Thoracic aorta (tissue), 2 donors: ENCODE results near the gene GJC3. TPM values are rescaled to one million over a fixed set of nuclear protein-coding genes. Genes with fewer than 3 reads are reported as not detected.
A peak's percentile ranks its signal among the peaks of the same experiment; 100 is the strongest.

Source experiments
- ATAC-seq: fragments of 150-250 bp; one replicate; pipeline ENCODE4 v1.8.0; 2017; ENCODE audit warnings: low read depth; ENCODE audit not compliant: insufficient number of reproducible peaks, low FRiP score
- DNase-seq: peaks from one replicate; pipeline ENCODE4 v3.0.0-alpha.2; 2020; ENCODE audit warnings: low spot score
- H3K27ac ChIP-seq, 2 donors: fragments of 200-600 bp; sonication (generic); 1 replicate in 1 of 2; 2 replicates in 1 of 2; pipeline ENCODE4 v1.5.1; 2016; ENCODE audit warnings: mild to moderate bottlenecking in 2 of 2, moderate library complexity in 2 of 2
- H3K27me3 ChIP-seq: fragments of 200-600 bp; sonication (generic); replicated peaks from 2 replicates; pipeline ENCODE4 v1.6.0; 2016; ENCODE audit warnings: mild to moderate bottlenecking; ENCODE audit not compliant: insufficient read depth
- H3K36me3 ChIP-seq: fragments of 200-600 bp; sonication (generic); one replicate; pipeline ENCODE4 v1.5.1; 2016
- H3K4me1 ChIP-seq, 2 donors: fragments of 200-600 bp; sonication (generic); 1 replicate in 1 of 2; 2 replicates in 1 of 2; pipeline versions ENCODE4 v1.5.1 to v1.6.0; 2016; ENCODE audit warnings: low read depth in 2 of 2, mild to moderate bottlenecking in 1 of 2; ENCODE audit not compliant: control insufficient read depth in 1 of 2
- H3K4me3 ChIP-seq: fragments of 200-600 bp; sonication (generic); 2 replicates; pipeline ENCODE4 v1.5.1; 2016; ENCODE audit warnings: mild to moderate bottlenecking
- H3K9me3 ChIP-seq: fragments of 200-600 bp; sonication (generic); 2 replicates; pipeline ENCODE4 v1.5.1; 2016
- total RNA-seq, 2 donors: library from RNA; depleted of rRNA; stranded (reverse); fragments of >200 nt; gene quantifications; one replicate each; pipeline versions ENCODE4 v1.1.0 to v1.2.3, GENCODE V29; 2016
- TF ChIP-seq, protein P1 (sequence below): fragments of 200-600 bp; sonication (generic); IDR thresholded peaks from one replicate; pipeline ENCODE4 v1.5.1; 2019; ENCODE audit warnings: antibody characterized with exemption

Gene GJC3
- total RNA-seq, 2 donors from 2014 or later, result 2.6 TPM; not detected in 1

DNA sequence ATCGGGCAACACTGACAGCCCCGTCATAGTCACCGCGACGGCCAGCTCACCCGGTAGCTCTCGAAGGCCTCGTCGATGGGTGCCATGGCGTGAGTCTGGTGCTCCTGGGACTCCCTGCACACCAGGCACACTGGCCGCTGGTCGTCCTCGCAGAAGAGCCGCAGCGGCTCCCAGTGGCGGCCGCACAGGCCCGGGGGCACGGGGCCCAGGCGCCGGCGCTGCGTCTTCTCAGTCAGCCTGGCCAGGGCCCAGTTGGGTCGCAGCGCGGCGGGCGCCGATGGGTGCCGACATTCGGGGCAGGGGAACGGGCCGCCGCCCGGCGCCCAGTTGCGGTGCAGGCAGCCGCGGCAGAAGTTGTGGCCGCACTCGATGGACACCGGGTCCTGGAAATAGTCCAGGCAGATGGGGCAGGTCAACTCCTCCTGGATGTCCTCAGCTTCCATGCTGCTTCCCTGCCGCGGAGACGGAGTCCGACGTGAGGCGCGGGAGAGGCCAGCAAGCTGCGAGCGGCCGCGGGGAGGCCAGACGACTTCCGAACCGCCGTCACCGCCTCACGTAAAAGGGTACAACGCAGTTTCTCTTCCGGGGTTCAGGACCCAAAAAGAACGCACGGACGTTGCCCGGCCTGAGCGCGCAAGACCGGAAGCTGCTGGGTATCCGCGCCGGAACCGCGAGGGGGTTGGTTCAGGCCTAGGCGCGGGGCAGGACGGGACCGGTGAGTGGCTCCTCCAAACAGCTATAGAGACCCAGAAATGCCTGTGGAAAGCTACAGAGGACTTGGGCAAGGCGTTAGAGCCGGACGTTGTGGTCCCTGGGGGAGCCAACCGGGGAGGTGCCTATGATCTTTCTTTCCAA lies 10.2 kb downstream of the GJC3 start, which contains the start of gene TRIM4:
Gene TRIM4, minus strand, starts transcription at position 572 of the 855 bp plus-strand sequence. Its CDS starts 129 bp downstream, at position 443.
- peak; percentile 93 for ATAC-seq
- peak; percentile 60 for DNase-seq
- no peaks in the 10 kb centered on the region for H3K9me3 ChIP-seq
- peak within 1 kb of the TSS; percentile 95 to 97 for H3K27ac ChIP-seq
- TF ChIP-seq, protein P1, sequence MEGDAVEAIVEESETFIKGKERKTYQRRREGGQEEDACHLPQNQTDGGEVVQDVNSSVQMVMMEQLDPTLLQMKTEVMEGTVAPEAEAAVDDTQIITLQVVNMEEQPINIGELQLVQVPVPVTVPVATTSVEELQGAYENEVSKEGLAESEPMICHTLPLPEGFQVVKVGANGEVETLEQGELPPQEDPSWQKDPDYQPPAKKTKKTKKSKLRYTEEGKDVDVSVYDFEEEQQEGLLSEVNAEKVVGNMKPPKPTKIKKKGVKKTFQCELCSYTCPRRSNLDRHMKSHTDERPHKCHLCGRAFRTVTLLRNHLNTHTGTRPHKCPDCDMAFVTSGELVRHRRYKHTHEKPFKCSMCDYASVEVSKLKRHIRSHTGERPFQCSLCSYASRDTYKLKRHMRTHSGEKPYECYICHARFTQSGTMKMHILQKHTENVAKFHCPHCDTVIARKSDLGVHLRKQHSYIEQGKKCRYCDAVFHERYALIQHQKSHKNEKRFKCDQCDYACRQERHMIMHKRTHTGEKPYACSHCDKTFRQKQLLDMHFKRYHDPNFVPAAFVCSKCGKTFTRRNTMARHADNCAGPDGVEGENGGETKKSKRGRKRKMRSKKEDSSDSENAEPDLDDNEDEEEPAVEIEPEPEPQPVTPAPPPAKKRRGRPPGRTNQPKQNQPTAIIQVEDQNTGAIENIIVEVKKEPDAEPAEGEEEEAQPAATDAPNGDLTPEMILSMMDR, result peak; percentile 32
- H3K4me3 ChIP-seq, result peak within 1 kb of the TSS; percentile 96
- no peaks in the 10 kb centered on the region for H3K27me3 ChIP-seq
- peaks cover 33 to 43% of the 10 kb centered on the region in 2 donors for H3K4me1 ChIP-seq
- peaks cover 3% of the 10 kb centered on the region for H3K36me3 ChIP-seq

DNA sequence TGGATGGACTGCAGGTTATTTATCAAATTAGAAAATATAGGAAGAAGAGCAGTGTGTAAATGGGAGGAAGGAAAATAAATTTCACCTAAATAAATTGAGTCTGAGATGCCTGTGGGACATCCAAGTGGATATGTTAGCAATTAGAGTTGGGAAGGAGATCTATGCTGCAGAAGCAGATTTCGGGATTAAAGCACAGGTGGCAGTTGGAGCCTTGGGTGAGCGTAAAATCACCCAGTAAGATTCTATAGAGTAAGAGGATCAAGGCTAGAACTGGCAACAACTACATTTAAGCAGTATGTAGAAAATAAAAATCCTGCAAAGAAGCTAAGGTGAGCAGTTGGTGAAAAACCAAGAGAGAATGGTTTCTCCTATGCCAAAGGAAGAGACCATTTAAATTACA lies 18.4 kb downstream of the GJC3 start:
- no peak for ATAC-seq
- Histone ChIP-seq H3K4me3 (no peak overlapping the region), H3K27ac (no peak overlapping the region), H3K36me3 (peaks cover 29% of the 10 kb centered on the region), H3K27me3 (no peaks in the 10 kb centered on the region), H3K9me3 (no peaks in the 10 kb centered on the region), H3K4me1 (peaks cover 0 to 7% of the 10 kb centered on the region in 2 donors)
- TF ChIP-seq, protein P1, result no peak
- DNase-seq, result no peak

DNA sequence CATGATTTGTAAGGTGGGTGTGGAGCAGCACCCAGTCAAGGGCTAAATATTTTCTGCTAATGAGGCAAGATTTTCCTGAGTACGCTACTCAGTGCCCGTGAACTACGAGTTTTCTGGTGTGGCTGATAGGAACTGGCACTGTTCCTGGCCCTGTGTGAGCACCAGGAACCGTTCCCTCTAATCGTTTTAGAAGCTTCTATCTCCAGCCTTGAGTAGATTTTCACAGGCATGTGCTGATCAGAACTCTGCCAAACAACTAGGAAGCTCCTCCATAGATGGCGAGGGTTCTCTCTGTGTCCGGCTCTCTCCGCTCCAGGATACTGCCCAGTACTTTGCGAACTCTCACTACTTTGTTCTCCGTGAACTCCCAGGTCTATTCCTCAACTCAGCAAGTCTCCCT lies 27.8 kb downstream of the GJC3 start:
- no peak overlapping the region for H3K27ac ChIP-seq
- TF ChIP-seq, protein P1, result no peak
- DNase-seq (no peak), ATAC-seq (no peak)
- H3K4me3 ChIP-seq, result no peak overlapping the region
- no peaks in the 10 kb centered on the region for H3K9me3 ChIP-seq
- no peaks in the 10 kb centered on the region for H3K27me3 ChIP-seq
- H3K4me1 ChIP-seq, result no peaks in the 10 kb centered on the region
- H3K36me3 ChIP-seq, result peaks cover 47% of the 10 kb centered on the region

DNA sequence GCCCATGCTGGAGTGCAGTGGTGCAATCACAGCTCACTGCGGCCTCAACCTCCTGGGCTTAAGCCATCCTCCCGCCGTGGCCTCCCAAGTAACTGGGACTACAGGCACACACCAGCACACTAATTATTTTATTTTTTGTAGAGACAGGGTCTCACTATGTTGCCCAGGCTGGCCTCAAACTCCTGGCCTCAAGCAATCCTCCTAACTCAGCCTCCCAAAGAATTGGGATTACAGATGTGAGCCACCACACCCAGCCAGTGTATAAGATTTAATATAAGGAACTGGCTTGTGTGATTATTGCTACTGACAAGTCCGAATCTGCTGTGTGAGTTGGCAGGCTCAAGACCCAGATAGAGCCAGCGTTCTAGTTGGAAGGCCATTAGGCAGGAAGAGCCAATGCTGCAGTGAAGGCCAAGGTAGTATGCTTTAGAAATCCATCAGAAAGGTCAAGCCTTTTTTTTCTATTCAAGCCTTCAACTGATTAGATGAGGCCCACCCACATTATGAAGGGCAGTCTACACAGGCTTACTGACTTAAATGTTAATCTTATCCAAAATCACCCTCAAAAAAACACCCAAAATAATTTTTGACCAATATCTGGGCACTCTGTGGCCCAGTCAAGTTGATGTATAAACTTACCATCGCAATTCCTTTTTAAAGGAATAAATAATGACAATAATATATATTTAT lies 29.4 kb downstream of the GJC3 start:
- DNase-seq, result no peak
- TF ChIP-seq, protein P1, result no peak
- H3K4me1 ChIP-seq, result no peaks in the 10 kb centered on the region
- H3K27ac ChIP-seq, result no peak overlapping the region
- no peak overlapping the region for H3K4me3 ChIP-seq
- H3K36me3 ChIP-seq, result peaks cover 40% of the 10 kb centered on the region
- H3K9me3 ChIP-seq, result no peaks in the 10 kb centered on the region
- ATAC-seq, result no peak
- no peaks in the 10 kb centered on the region for H3K27me3 ChIP-seq

DNA sequence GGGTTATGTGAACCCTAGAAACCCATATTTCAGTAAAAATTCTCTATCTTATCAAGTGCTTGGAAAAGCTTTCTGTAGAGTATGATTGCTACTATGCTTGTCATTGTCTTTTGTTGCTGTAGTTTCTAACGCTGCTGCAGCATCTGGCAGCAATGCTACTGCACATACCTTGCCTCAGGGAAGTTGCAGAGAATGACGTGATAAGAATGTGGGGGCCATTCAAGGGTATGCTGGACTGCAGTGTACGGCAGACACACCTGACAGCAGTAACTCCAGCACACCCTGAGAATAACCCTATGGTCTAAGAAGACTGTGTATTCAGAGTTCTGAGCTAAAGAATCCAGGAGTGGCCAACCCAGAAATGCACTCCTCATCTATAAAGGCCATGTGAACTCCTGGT lies 30.6 kb downstream of the GJC3 start:
- TF ChIP-seq, protein P1, result no peak
- Histone ChIP-seq H3K27me3 (no peaks in the 10 kb centered on the region), H3K9me3 (no peaks in the 10 kb centered on the region), H3K27ac (no peak overlapping the region), H3K36me3 (peaks cover 40% of the 10 kb centered on the region), H3K4me3 (no peak overlapping the region), H3K4me1 (no peaks in the 10 kb centered on the region)
- ATAC-seq (no peak), DNase-seq (no peak)
